Measurements from ENCODE around the gene INPP5A. TPM values are rescaled to one million over a fixed set of nuclear protein-coding genes. Genes with fewer than 3 reads are reported as not detected.
A peak's percentile ranks its signal among the peaks of the same experiment; 100 is the strongest.

INPP5A gene
- total and polyA plus RNA-seq, 9 of the 15 experiments (the other 6 are each of a cell fraction or from before 2014, with no cell fraction given): 0.66 to 11.6 (median 7.7) TPM

DNA sequence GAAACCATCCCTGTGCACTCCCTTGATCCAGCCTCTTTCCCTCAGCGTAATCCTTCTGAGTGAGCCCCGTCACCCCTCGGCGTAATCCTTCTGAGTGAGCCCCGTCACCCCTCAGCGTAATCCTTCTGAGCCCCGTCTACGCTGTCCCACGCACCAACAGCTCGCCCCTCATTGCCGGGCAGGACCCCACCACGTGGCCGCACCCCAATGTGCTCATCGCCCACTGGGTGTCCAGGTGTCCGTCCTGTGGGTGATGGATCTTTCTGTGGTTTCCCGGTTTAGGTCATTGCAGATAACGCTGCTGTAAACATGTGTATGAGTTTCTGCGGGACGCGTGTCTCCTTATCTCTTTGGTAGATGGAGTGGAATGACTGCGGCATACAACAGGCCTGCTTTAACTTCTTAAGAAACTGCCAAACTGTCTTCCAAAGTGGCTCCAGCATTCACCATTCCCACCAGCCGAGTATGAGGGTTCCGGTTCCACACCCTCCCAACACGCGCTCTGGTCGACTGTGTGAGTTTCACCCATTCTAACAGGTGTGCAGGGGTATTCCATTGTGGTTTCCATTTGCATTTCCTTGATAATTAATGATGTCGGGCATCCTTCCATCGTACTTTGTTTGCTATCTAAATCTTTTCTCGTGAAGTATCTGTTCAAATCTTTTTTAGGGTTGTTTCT lies 290.4 kb downstream of the INPP5A start:
- no peak overlapping the region for H2AFZ ChIP-seq (ENCODE audit: low read depth, low read length)
- H3K4me2 ChIP-seq (ENCODE audit: insufficient read depth, low read length): no peak overlapping the region
- H3K36me3 ChIP-seq (ENCODE audit: control insufficient read depth, insufficient read depth, low read length): no peaks in the 10 kb centered on the region
- H3K9me1 ChIP-seq (ENCODE audit: control insufficient read depth, insufficient read depth, low read length): no peaks in the 10 kb centered on the region
- H3K27me3 ChIP-seq (ENCODE audit: control insufficient read depth in 2 of 2, insufficient read depth in 2 of 2, low read length in 2 of 2): peaks cover 0 to 15% of the 10 kb centered on the region in 2 experiments; a peak in 3 of 5 replicates
- intact Hi-C loops (cut with micrococcal nuclease): no loop called here
- no peak for FAIRE-seq
- BruUV-seq (replicated peaks): no TSS peak
- no peaks in the 10 kb centered on the region for H4K20me1 ChIP-seq (replicated peaks; ENCODE audit: control insufficient read depth, insufficient read depth, low read length)
- ATAC-seq: no peak
- DNase-seq (ENCODE audit: extremely low read depth in 1 of 4, low spot score in 3 of 4): no peak
- WGBS (ENCODE audit: insufficient coverage, low coverage, missing lambda C conversion rate): 2% methylated on average over 24 of the region's 29 CpGs
- H3K27ac ChIP-seq (ENCODE audit: extremely low read depth, low read depth, low read length): no peak overlapping the region
- in situ Hi-C loops (cut with MboI): no loop called here
- H3K79me2 ChIP-seq (ENCODE audit: control insufficient read depth, insufficient read depth, low read length): no peaks in the 10 kb centered on the region
- H3K9ac ChIP-seq (ENCODE audit: insufficient read depth in 1 of 2, low read depth in 2 of 2, low read length in 2 of 2): no peak overlapping the region
- ChIA-PET CTCF (ENCODE audit: low intra/inter-chr PET ratio) (no interaction called here), POLR2A (no interaction called here)
- H3K4me1 ChIP-seq (replicated peaks in 1 of 2; ENCODE audit: control insufficient read depth in 2 of 2, insufficient read depth in 2 of 2, low read length in 2 of 2): no peaks in the 10 kb centered on the region
- H3K9me3 ChIP-seq (replicated peaks; ENCODE audit: control insufficient read depth, insufficient read depth, low read depth, low read length): no peaks in the 10 kb centered on the region
- no peak overlapping the region for H3K4me3 ChIP-seq
- TF ChIP-seq, protein P1, sequence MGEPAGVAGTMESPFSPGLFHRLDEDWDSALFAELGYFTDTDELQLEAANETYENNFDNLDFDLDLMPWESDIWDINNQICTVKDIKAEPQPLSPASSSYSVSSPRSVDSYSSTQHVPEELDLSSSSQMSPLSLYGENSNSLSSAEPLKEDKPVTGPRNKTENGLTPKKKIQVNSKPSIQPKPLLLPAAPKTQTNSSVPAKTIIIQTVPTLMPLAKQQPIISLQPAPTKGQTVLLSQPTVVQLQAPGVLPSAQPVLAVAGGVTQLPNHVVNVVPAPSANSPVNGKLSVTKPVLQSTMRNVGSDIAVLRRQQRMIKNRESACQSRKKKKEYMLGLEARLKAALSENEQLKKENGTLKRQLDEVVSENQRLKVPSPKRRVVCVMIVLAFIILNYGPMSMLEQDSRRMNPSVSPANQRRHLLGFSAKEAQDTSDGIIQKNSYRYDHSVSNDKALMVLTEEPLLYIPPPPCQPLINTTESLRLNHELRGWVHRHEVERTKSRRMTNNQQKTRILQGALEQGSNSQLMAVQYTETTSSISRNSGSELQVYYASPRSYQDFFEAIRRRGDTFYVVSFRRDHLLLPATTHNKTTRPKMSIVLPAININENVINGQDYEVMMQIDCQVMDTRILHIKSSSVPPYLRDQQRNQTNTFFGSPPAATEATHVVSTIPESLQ (CRISPR knock-in tag; IDR thresholded peaks at IDR 0.05): no peak
- TF ChIP-seq LCOR (CRISPR knock-in tag; IDR thresholded peaks at IDR 0.05) (no peak), NFRKB (IDR thresholded peaks at IDR 0.05; ENCODE audit: low read depth) (no peak)
- TF ChIP-seq, protein P2, sequence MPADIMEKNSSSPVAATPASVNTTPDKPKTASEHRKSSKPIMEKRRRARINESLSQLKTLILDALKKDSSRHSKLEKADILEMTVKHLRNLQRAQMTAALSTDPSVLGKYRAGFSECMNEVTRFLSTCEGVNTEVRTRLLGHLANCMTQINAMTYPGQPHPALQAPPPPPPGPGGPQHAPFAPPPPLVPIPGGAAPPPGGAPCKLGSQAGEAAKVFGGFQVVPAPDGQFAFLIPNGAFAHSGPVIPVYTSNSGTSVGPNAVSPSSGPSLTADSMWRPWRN (IDR thresholded peaks at IDR 0.05; ENCODE audit: low read depth): peak; percentile 63; the same call in 1 of the 2 replicates
- TF ChIP-seq, protein P3, sequence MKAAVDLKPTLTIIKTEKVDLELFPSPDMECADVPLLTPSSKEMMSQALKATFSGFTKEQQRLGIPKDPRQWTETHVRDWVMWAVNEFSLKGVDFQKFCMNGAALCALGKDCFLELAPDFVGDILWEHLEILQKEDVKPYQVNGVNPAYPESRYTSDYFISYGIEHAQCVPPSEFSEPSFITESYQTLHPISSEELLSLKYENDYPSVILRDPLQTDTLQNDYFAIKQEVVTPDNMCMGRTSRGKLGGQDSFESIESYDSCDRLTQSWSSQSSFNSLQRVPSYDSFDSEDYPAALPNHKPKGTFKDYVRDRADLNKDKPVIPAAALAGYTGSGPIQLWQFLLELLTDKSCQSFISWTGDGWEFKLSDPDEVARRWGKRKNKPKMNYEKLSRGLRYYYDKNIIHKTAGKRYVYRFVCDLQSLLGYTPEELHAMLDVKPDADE (conservative IDR thresholded peaks at IDR 0.05; ENCODE audit: control insufficient read depth, low read depth, low read length): no peak

Data from K562 (cell line).